Caki2 (cell line): ENCODE data around the gene HMG20B. TPM values are rescaled to one million over a fixed set of nuclear protein-coding genes. Genes with fewer than 3 reads are reported as not detected.

Source experiments
- DNase-seq: peaks from one replicate; pipeline ENCODE4 v3.0.0-alpha.2; 2015; ENCODE audit warnings: low read depth
- in situ Hi-C: cut with HindIII; loops from 2 replicates; pipeline ENCODE4 v1.10.0; 2016; ENCODE audit warnings: low sequenced_read_pairs, low pct_unique_long_range_greater_than_20kb, mixed read lengths
- total RNA-seq: library from RNA; depleted of rRNA; stranded (reverse); fragments of >200 nt; shearing (Covaris generic); gene quantifications from 2 replicates; pipeline ENCODE4 v1.2.3, GENCODE V29; 2014; ENCODE audit warnings: low replicate concordance

The HMG20B gene
- total RNA-seq, 1 experiment from 2014 or later: 142 TPM

DNA sequence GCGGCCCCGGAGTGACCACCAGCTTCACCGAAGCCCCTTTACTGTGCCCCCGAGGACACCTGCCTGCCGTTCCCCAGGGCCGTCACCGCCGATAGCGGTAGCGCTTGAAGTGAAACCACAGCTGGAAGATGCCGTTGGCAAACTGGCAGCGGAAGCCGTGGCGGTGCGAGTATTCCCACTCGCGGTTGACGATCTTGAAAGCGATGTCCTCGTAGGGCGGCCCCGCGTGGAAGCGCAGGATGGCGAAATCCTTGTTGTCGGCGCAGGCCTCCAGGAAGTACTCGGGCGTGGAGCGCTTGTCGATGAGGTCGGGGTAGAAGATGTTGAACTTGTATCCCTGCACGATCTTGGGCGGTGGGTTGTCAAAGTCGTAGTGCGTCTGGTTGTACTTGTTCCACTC is 39.1 kb downstream of the HMG20B start:
- no peak for DNase-seq
- in situ Hi-C loops: no loop called here

DNA sequence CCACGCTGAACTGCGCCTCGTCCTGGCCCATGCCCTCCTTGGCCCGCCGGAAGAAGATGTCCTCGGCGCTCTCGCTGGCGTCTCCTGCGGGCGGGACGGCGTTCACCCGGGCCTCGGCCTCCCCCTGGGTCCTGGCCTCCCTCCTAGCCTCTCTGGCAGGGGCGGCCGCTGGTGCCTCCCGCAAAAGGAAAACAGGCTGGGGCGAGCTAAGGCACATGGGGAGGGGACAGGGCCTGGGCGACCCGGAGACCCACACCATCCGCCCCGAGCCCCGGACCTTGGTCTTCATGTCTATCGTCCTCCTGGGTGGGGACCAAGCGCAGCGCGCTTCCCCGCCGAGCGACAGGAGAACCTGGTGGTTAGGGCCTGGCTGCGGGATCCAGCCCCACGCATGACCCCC is 39.6 kb downstream of the HMG20B start:
- in situ Hi-C loops: no loop called here
- DNase-seq: no peak

DNA sequence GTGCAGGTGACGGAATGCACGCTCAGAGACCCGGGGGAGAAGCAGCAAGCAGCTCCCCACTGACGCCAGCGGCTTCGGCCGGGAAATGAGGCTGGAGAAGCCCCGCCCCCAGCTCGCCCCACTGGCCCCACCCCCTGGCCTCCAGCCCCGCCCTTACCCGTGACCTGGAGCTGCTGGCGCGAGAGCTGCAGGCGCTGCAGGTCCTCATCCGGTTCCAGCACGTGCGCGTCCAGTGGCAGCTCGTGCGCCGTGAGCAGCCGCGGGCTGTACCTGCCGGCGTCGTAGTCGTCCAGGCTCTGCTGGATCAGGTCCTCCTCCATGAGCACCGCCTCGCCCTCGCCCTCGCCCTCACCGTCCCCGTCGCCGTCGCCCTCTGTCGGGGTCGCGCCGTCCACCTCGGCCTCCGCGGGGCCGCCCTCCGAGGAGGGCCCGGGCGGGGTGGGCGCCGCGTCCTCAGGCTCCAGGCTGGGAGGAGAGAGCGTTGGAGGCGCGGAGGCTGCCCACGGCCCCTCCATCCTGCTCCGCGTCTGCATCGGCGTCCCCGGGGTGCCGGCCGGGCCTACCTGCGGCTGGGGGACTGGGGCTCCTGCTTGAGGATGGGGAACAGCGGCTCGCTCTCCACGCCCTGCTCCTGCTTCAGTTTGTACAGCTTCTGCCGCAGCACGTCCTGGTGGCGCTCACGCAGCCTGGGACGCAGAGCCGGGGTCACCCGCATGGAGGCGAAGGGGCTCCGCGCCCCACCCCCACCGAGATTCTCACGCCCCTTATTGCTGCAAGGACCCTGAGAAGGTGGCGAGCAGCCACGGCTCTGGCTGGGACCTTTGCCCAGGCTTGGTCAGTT is 40.4 kb downstream of the HMG20B start:
- no peak for DNase-seq
- in situ Hi-C loops: no loop called here

DNA sequence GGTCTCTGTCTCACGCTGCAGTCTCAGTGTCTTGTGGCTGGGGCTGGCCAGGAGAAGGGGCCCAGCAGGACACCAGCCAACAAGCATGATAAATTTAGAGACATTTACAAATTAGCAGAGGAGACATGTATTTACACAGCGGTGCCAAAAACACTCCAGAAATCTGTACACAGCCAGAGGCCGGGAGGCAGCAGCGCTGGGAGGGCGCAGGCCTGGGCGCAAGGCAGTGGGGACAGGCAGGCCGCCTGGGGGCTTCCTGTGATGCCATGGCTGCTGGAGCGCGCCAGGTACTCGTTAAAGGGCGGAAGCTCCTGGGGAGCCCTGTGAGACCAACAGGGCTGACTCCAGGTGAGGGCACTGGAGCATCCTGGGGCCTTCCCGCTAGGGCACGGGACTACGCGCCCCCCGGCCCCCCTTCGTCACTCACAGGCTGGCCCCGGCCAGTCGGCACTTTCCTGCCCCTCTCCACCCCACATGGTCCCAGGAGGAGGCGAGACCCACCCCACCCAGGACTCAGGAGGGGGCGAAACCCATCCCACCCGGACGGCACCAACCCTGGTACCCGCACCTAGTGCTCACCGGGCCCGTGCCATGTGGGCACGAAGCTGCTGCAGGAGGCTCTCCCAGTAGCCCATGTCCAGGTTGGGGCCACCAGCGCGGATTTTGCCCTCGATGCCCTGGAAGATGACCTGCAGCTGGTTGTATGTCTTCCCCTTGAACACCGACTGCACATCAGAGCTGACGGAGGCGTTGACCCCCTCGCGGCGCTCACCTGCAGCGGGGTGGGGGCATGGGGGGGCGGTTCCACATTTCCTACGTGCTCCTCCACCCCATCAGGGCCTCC is 41.3 kb downstream of the HMG20B start:
- DNase-seq: no peak
- in situ Hi-C loops: no loop called here

DNA sequence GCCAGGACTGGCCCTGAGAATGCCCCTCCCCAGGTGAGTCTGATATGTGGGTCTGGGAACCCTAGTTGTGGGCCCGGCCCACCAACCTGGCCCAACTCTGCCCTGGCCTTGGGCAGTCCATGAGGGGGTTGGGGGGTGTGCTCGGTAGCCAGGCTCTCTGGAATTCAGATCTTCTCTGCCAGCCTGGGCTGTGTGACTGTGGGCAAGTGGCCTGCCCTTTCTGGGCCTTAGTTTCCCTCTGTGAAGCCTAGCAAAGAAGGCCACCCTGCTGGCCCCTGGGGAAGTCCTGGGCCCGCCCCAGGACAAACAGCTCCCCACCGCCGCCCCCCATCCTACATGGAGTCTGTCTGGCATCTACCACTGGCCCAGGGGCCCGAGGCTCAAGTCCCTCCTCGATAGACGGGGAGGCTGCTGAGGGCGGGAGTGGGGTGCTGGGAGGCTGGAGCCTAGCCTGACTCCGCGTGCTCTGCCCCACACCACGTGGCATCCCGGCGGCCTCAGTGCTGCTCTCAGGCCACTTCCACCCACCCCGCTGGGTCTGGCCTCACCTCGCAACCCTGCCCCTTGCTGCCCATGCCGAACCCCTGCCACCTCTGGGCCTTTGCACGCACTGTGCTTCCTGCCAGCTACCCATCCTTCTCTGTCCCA is 42.2 kb downstream of the HMG20B start:
- in situ Hi-C loops: no loop called here
- no peak for DNase-seq

DNA sequence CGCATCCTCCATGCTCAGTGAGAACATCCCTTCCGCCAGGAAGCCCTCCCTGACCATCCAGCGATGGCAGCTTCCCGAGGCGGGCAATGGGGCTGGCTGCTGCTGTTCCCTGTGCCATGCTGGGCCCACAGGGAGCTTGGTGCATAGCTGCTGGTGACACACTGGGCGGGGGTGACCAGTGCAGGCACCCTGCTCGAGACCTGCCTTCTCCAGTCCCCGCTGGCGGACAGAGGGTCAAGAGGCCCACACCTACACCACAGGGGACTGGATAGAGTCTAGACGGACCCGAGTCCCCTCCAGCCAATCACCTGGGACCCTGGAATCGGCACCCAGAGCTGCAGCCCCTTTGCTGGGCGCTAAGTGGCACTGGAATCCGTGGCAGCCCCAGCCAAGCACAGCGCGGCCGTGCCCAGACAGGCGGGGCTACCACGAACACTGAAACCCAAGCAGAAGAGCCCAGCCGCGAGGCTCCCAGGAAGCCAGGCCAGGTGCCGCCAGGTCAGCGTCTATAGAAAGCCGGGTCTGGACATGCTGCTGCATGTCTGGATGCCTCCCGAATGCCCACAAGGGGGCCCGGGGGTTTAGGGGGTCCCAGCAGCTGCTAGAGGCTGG is 42.9 kb downstream of the HMG20B start:
- in situ Hi-C loops: no loop called here
- DNase-seq: no peak

DNA sequence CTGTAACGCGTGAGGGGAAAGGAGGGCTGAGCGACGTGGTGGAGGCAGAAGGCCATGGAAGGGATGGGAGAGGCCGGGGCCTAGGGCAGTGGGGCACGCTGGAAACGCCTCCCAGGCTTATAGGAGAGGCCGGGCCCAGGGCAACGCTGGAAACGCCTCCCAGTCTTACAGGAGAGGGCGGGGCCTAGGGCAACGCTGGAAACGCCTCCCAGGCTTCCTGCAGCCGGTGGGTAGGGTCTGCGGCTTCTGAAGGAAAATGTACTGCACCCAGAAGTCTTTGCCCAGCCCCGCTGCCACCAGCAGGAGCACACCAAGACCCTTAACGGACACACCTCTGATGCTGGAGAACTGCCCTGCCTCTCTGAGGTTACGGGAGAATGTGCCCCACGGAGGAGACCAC is 44.7 kb downstream of the HMG20B start:
- in situ Hi-C loops: no loop called here

DNA sequence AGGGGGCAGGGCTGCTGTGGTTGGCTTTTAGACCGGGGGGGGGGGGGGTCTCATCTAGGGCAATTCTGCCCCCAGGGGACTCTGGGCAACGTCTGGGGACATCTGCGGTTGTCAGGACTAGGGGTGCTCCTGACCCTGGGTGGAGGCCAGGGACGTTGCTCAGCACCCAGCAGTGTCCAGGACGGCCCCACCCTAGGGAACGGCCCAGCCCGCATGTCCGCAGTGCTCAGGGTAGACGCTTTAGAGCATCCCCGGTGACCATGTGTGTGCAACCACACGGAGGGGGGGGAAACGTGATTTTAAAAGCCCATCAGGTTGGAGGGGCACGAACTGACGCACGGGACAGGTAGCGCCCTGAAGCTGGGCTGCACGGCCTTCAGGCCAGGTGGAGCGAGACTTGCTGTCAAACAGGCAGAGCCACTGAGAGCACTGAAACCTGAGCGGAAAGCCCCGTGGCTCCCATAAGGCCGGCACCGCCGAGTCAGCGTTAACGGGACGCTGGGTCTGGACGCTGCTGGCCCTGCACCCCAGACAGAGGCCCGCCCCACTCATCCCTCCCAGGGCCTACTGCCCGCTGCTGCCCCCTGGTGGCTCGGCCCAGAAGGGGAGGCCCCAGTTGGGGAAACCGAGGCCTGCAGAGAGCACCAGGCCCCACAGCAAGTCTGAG is 45.5 kb downstream of the HMG20B start:
- peak; percentile 12 for DNase-seq
- in situ Hi-C loops: no loop called here

More for the DNA sequence above, 44.7 kb downstream of the HMG20B start:
- no peak for DNase-seq

DNA sequence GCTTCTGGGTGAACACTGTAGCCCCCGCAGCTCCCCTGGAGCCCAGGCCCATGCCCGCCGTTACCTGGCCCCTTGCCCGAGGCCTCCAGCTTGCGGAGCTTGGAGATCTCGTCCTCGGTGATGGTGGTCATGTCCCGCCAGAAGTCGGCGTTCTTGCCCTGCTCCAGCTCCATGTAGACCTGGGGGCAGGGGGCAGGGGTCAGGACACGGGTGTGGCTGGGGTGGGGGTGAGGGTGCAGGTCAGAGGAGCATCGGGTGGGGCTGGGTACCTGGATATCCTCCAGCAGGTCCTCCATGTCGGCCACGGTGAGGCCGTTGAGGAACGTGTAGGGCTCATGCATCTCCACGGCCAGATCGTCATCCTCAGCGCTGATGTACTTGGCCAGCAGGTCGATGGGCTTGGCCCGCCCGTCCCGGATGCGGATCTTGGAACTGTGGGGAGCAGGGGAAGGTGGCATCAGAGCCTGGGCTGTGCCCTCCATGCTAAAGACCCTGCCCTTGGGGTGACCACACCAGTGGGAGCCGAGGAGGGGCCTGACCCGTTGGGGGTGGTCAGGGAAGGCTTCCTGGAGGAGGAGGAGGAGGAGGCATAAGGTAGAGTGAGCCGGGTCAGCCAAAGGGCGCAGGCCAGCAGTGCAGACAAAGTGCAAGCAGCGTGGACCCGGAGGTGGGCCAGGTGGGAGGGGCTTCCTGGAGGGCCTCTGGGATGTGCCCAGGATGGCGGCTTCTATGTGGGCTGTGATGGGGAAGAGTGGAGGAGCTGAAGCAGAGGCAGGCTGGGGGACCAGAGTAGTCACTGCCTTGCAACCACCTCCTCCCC is 46.3 kb downstream of the HMG20B start:
- no peak for DNase-seq
- in situ Hi-C loops: no loop called here

DNA sequence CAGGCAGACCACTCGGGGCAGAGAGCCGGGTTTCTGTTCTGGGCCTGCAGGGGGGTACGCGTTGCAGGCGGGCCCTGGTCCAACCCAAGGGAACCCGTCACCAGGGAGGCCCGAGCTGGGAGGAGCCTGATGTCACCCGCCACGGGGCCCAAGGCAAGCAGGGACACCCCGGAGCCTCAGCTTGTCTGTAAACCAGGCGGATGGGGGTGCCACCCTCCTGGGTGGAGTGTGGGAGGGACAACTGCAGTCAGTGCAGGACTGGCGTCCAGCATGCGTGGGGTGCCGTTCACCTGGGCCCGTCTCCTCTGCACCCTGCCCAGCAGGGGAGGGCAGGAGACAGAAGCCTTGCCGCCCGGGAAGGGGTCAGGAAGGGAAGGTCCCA is 46.9 kb downstream of the HMG20B start:
- no peak for DNase-seq
- in situ Hi-C loops: no loop called here

DNA sequence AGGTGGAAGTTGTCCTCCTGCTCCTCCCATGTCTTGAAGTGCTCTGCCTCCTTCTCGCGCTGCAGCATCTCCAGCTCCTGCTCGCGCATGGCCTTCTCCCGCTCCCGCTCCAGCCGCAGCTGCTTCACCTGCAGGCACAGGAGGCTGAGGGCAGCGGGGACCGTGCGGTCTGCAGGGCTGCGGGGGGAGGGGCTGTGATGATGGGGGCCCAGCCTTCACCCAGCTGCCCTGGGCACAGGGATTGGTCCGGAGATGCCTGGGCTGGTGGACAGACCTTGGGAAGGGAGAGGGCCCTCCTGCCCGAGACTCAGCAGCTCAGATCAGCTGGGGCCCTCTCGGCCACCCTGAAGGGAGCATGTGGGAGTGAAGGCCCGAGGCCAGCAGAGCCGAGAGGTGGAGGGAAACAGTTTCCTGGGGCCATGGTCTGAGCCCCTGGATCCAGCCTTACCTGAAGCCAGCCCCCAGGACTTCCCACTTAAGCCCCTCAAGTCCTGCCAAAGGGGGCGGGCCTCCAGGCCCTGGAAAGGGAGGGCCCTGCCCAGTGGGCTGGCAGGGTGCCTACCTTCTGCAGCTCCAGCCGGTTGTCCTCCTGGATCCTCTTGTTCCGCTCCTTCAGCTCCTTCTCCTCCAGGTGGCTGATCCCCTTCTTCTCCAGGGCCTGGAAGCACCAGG is 47.5 kb downstream of the HMG20B start:
- no peak for DNase-seq
- in situ Hi-C loops: no loop called here

DNA sequence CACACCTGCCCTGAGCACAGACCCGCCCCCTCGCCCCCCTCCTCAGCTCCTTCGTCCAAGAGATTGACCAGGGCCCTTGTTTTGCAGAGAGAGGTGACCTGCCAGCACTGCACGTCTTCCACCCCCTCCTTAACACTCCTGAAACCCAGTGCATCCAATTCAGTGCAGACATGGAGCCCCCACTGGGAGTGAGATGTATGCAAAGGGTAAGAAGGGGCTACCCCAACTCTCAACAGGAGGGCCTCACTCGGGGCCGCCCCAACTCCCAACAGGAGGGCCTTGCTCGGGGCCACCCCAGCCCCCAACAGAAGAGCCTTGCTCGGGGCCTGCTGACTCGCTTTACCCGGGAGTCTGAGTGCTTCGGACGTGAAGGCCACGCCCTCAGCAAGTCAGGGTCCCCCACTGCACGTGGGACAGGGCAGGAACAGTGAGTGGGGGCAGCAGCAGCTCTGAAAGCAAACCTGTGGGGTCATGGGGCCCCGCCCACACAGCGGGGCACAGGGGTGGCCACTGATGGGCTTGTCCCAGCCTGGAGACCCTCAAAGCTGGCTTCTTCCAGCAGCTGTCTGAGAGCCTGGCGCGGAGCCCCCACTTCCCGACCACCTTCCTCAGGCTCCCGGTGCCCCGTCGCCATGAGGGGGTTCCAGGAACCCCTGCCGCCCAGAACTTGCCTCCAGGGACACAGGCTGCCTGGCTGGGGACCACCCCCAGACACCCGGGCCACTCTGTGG is 48.2 kb downstream of the HMG20B start:
- DNase-seq: no peak
- in situ Hi-C loops: no loop called here

DNA sequence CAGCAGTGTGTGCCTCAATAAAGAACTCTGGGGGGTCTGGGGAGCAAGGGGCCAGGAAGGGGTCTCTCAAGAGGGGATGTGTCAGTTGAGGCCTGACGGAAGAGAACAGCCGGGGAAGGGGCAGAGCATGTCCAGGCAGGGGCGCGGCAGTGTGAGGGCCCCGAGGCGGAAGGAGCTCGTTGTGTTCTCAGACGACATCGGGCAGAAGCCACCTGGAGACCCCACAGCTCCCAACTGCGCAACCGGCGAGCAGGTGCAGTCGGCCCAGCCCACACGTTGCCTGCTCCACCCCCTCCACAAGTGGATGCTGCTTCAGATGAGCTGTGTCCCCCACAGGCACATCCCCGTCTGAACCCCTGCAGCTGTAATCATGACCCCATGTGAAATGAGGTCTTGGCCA is 48.9 kb downstream of the HMG20B start:
- in situ Hi-C loops: no loop called here
- no peak for DNase-seq

DNA sequence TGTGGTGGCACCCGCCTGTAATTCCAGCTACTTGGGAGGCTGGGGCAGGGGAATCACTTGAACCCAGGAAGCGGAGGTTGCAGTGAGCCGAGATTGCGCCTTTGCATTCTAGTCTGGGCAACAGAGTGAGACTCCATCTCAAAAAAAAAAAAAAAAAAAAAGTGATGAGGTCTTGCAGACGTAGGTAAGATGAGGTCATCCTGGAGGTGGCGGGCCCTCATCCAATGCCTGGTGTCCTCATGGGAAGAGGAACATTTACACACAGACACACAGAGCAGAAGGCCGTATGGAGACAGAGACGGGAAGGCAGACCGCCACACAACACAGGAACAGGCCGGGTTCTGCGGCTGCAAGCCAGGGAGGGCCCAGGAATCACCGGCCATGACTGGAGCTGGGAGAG is 49.5 kb downstream of the HMG20B start:
- no peak for DNase-seq
- in situ Hi-C loops: no loop called here

DNA sequence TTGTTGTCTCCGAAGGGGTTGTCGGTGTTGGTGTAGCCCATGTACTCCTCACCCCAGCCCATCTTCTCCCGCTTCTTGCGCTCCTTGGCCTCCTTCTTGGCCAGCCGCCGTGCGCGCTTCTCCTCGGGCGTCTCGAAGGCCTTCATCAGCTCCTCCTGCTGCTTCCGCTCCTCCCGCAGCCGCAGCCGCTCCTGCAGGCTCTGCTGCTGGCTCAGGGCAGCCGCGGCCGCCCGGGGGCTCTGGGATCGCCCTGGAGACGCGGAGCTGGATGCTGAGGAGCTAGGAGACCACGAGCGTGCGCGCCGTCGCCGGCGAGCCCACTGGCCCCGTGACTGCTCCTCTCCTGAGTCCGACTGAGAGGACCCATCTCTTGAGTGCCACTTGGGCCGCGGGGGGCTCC is 51.0 kb downstream of the HMG20B start:
- in situ Hi-C loops: no loop called here
- no peak for DNase-seq

DNA sequence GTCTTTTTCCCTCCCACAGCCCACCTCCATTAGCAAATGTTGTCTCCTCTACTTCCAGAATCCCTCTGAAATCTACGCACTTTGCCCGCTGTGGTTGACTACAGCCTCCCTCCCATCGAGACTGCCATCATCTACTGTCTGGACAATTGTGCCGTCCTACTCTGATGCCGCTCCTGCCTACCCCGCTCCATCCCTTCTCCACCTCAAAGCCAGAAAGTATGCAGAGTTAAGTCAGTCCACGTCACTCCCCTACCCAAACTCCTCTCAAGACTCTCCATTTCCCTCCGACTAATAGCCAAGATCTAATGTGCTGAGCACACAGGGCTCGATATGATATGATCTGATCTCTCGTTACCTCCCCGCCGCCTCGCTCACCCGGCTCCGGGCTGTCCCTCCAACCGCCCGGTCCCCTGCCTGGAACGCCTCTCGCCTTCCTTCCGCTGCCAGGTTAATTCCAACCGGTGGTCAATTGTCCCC is 53.3 kb downstream of the HMG20B start:
- DNase-seq: no peak
- in situ Hi-C loops: no loop called here
